H9 (cell line): ENCODE results near the gene S100Z. TPM values are rescaled to one million over a fixed set of nuclear protein-coding genes. Genes with fewer than 3 reads are reported as not detected.

ENCODE experiments used
- DNase-seq: peaks from one replicate; pipeline ENCODE4 v3.0.0-alpha.2; 2017
- H2AFZ ChIP-seq: one replicate; pipeline ENCODE4 v1.6.1; 2013; ENCODE audit warnings: mild to moderate bottlenecking, low read length, control low read depth, moderate library complexity
- H2AK5ac ChIP-seq: 2 replicates; pipeline ENCODE4 v1.6.1; 2013; ENCODE audit warnings: low read length, control low read depth, mixed read lengths; ENCODE audit not compliant: insufficient read length
- H2BK120ac ChIP-seq: one replicate; pipeline ENCODE4 v1.6.1; 2013; ENCODE audit warnings: low read depth, mild to moderate bottlenecking, low read length, control low read depth, inconsistent platforms; ENCODE audit not compliant: poor library complexity, severe bottlenecking
- H2BK12ac ChIP-seq: 2 replicates; pipeline ENCODE4 v1.6.1; 2013; ENCODE audit warnings: low read length, control low read depth, mixed read lengths, low read depth; ENCODE audit not compliant: insufficient read length
- H2BK15ac ChIP-seq: 2 replicates; pipeline ENCODE4 v1.6.1; 2013; ENCODE audit warnings: low read depth, low read length, control low read depth
- H2BK20ac ChIP-seq: one replicate; pipeline ENCODE4 v1.6.1; 2013; ENCODE audit warnings: low read depth, mild to moderate bottlenecking, low read length, control low read depth, inconsistent platforms; ENCODE audit not compliant: poor library complexity, severe bottlenecking
- H2BK5ac ChIP-seq: 2 replicates; pipeline ENCODE4 v1.6.1; 2013; ENCODE audit warnings: low read length, control low read depth, mixed read lengths; ENCODE audit not compliant: insufficient read length
- H3K14ac ChIP-seq: 2 replicates; pipeline ENCODE4 v1.6.1; 2013; ENCODE audit warnings: low read length, control low read depth; ENCODE audit not compliant: insufficient read depth
- H3K18ac ChIP-seq: 2 replicates; pipeline ENCODE4 v1.6.1; 2013; ENCODE audit warnings: low read depth, mild to moderate bottlenecking, mixed read lengths, low read length, control low read depth; ENCODE audit not compliant: insufficient read length
- H3K23ac ChIP-seq: 2 replicates; pipeline ENCODE4 v1.6.1; 2013; ENCODE audit warnings: low read length, control low read depth, mixed read lengths, low read depth; ENCODE audit not compliant: insufficient read length
- H3K23me2 ChIP-seq: 2 replicates; pipeline ENCODE4 v1.6.1; 2013; ENCODE audit warnings: low read depth, mild to moderate bottlenecking, mixed read lengths, low read length, control low read depth; ENCODE audit not compliant: insufficient read length, poor library complexity, severe bottlenecking
- H3K27ac ChIP-seq: 2 replicates; pipeline ENCODE4 v1.5.1; 2013; ENCODE audit warnings: low read length, control low read depth, mixed read lengths, low read depth; ENCODE audit not compliant: insufficient read length
- H3K27me3 ChIP-seq: 2 replicates; pipeline ENCODE4 v1.6.1; 2013; ENCODE audit warnings: low read length, control low read depth, inconsistent platforms; ENCODE audit not compliant: insufficient read depth
- H3K4ac ChIP-seq: 2 replicates; pipeline ENCODE4 v1.6.1; 2013; ENCODE audit warnings: low read depth, mild to moderate bottlenecking, control low read depth, inconsistent platforms, low read length, moderate library complexity
- H3K4me1 ChIP-seq: 2 replicates; pipeline ENCODE4 v1.6.1; 2013; ENCODE audit warnings: low read length, control low read depth, inconsistent platforms; ENCODE audit not compliant: insufficient read depth
- H3K4me2 ChIP-seq: 2 replicates; pipeline ENCODE4 v1.6.1; 2013; ENCODE audit warnings: low read length, control low read depth, mixed read lengths; ENCODE audit not compliant: insufficient read length, insufficient read depth
- H3K56ac ChIP-seq: 2 replicates; pipeline ENCODE4 v1.6.1; 2013; ENCODE audit warnings: low read depth, mild to moderate bottlenecking, mixed read lengths, low read length, control low read depth; ENCODE audit not compliant: insufficient read length
- H3K79me1 ChIP-seq: 2 replicates; pipeline ENCODE4 v1.6.1; 2013; ENCODE audit warnings: low read depth, mild to moderate bottlenecking, moderate library complexity, low read length, control low read depth, inconsistent platforms; ENCODE audit not compliant: insufficient read depth, poor library complexity, severe bottlenecking
- H3K79me2 ChIP-seq: 2 replicates; pipeline ENCODE4 v1.6.1; 2013; ENCODE audit warnings: low read length, control low read depth, inconsistent platforms; ENCODE audit not compliant: insufficient read depth
- H3K9ac ChIP-seq: 2 replicates; pipeline ENCODE4 v1.6.1; 2013; ENCODE audit warnings: low read length, control low read depth, mixed read lengths; ENCODE audit not compliant: insufficient read length; ENCODE audit errors: extremely low read depth
- H3K9me3 ChIP-seq: one replicate; pipeline ENCODE4 v1.6.1; 2013; ENCODE audit warnings: low read depth, low read length, inconsistent platforms; ENCODE audit not compliant: control insufficient read depth
- H3T11ph ChIP-seq: one replicate; pipeline ENCODE4 v1.6.1; 2013; ENCODE audit warnings: mild to moderate bottlenecking, low read length, control low read depth, inconsistent platforms
- H4K20me1 ChIP-seq: one replicate; pipeline ENCODE4 v1.6.1; 2013; ENCODE audit not compliant: control insufficient read depth, insufficient read length, insufficient read depth
- H4K5ac ChIP-seq: 2 replicates; pipeline ENCODE4 v1.6.1; 2013; ENCODE audit warnings: low read depth, mild to moderate bottlenecking, mixed read lengths, low read length, control low read depth; ENCODE audit not compliant: insufficient read length
- H4K8ac ChIP-seq: replicated peaks from 2 replicates; pipeline ENCODE4 v1.6.1; 2013; ENCODE audit warnings: low read length, control low read depth, mixed read lengths, low read depth; ENCODE audit not compliant: insufficient read length
- H4K91ac ChIP-seq: 2 replicates; pipeline ENCODE4 v1.6.1; 2013; ENCODE audit warnings: low read depth, mild to moderate bottlenecking, moderate library complexity, mixed read lengths, low read length, control low read depth; ENCODE audit not compliant: insufficient read length
- H3K27ac Mint-ChIP-seq, 3 experiments: 2 replicates in 2 of 3; 3 replicates in 1 of 3; pipeline ENCODE4 v1.8.0; 2020 to 2021; ENCODE audit warnings: mixed read lengths in 3 of 3, mild to moderate bottlenecking in 1 of 3, moderate library complexity in 1 of 3
- H3K27me3 Mint-ChIP-seq: 2 replicates; pipeline ENCODE4 v1.8.0; 2021; ENCODE audit warnings: low read depth, mild to moderate bottlenecking, moderate library complexity, mixed read lengths
- H3K36me3 Mint-ChIP-seq, 3 experiments: 2 replicates in 2 of 3; 3 replicates in 1 of 3; pipeline ENCODE4 v1.8.0; 2020 to 2021; ENCODE audit warnings: low read depth in 3 of 3, mixed read lengths in 3 of 3; ENCODE audit not compliant: insufficient read depth in 1 of 3
- H3K4me1 Mint-ChIP-seq, 2 experiments: 2 replicates each; pipeline ENCODE4 v1.8.0; 2020; ENCODE audit warnings: mixed read lengths in 2 of 2
- H3K4me3 Mint-ChIP-seq, 2 experiments: 2 replicates in 1 of 2; 3 replicates in 1 of 2; pipeline ENCODE4 v1.8.0; 2020 to 2021; ENCODE audit warnings: mild to moderate bottlenecking in 2 of 2, mixed read lengths in 2 of 2, moderate library complexity in 1 of 2
- H3K9me3 Mint-ChIP-seq, 2 experiments: 2 replicates in 1 of 2; 3 replicates in 1 of 2; pipeline ENCODE4 v1.8.0; 2020; ENCODE audit warnings: mild to moderate bottlenecking in 2 of 2, mixed read lengths in 2 of 2, moderate library complexity in 1 of 2
- CTCF ChIP-seq: fragments of 200-600 bp; sonication (generic); conservative IDR thresholded peaks from 3 replicates; pipeline ENCODE4 v1.8.0; 2021; ENCODE audit warnings: antibody characterized with exemption, mild to moderate bottlenecking
- WGBS: extraction: QIAGEN DNeasy Blood & Tissue Kit; methylation state at CpG from one replicate; pipeline ENCODE4 v1.1.7; 2013; ENCODE audit warnings: missing lambda C conversion rate, low lambda C conversion rate, mixed read lengths; ENCODE audit not compliant: insufficient read length; ENCODE audit errors: extremely low coverage; 5-methylcytosine and 5-hydroxymethylcytosine counted together
- total RNA-seq: library from RNA; stranded (reverse); gene quantifications from 2 replicates; pipeline ENCODE4 v1.2.1, GENCODE V29; 2021

Gene S100Z
- total RNA-seq, 1 experiment from 2014 or later = not detected

GRCh38 chr5:76958991-76959767, 109.4 kb downstream of the S100Z start:
- H3K27ac ChIP-seq = no peak overlapping the region
- no peak overlapping the region for H2BK15ac ChIP-seq
- H3K14ac ChIP-seq = no peak overlapping the region
- no peak for DNase-seq
- no peaks in the 10 kb centered on the region for H4K20me1 ChIP-seq
- no peak overlapping the region for H3K23ac ChIP-seq
- Mint-ChIP-seq H3K27ac (no peak overlapping the region), H3K4me3 (no peak overlapping the region), H3K27me3 (peaks cover 27% of the 10 kb centered on the region), H3K9me3 (no peaks in the 10 kb centered on the region), H3K36me3 (no peaks in the 10 kb centered on the region; a peak in 1 of 7 replicates), H3K4me1 (peaks cover 8 to 13% of the 10 kb centered on the region in 2 experiments)
- H2BK20ac ChIP-seq = no peak overlapping the region
- H2BK120ac ChIP-seq = no peak overlapping the region
- TF ChIP-seq CTCF = no peak
- no peak overlapping the region for H2BK5ac ChIP-seq
- no peak overlapping the region for H3K4me2 ChIP-seq
- H2AK5ac ChIP-seq = no peak overlapping the region
- no peak overlapping the region for H2AFZ ChIP-seq
- peaks cover 2% of the 10 kb centered on the region for H3K23me2 ChIP-seq
- no peak overlapping the region for H4K8ac ChIP-seq
- WGBS = no CpG with 5 or more reads among the region's 5 CpGs
- no peaks in the 10 kb centered on the region for H3K79me2 ChIP-seq
- no peak overlapping the region for H4K5ac ChIP-seq
- H3K79me1 ChIP-seq = no peaks in the 10 kb centered on the region
- H3T11ph ChIP-seq = no peak overlapping the region
- H3K4me1 ChIP-seq = peaks cover 5% of the 10 kb centered on the region; the same call in 1 of the 2 replicates
- no peak overlapping the region for H4K91ac ChIP-seq
- H3K9ac ChIP-seq = no peak overlapping the region
- no peak overlapping the region for H3K56ac ChIP-seq
- H3K18ac ChIP-seq = no peak overlapping the region
- no peak overlapping the region for H3K4ac ChIP-seq
- H3K27me3 ChIP-seq = peaks cover 12% of the 10 kb centered on the region; the same call in 1 of the 2 replicates
- H3K9me3 ChIP-seq = no peaks in the 10 kb centered on the region
- H2BK12ac ChIP-seq = no peak overlapping the region
